ENCODE data around the gene ASTN2. TPM values are rescaled to one million over a fixed set of nuclear protein-coding genes. Genes with fewer than 3 reads are reported as not detected.

ASTN2 gene
- total RNA-seq, 1 donor from 2014 or later: 2.8 TPM

DNA sequence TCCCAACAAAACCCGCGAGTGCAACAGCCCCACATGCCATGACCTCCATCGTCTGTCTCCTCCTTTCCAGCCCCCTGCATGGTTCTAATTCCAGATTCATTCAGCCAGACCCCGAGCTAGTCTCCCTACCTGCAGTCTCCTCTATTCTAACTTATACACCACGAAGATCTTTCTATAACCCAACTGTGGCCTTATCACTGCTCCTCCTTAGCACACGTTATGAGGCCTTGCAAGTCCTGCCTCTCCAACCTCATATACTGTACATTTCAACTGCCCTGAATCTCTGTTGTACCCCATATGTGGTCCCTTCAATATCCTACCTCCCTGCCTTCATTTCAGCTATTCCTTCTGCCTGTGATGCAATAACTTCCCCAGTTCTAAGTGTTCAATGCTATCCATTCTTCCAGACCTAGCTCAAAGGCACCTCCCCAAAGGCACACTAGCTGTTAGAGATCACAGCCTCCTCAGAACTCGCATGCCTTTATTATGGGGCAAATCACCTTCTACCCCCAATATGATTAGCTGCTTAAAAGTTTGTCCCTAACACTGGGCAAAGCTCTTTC, 942.8 kb downstream of the ASTN2 start:
- Mint-ChIP-seq H3K4me1 (no peaks in the 10 kb centered on the region), H3K36me3 (ENCODE audit: low read depth) (no peaks in the 10 kb centered on the region), H3K4me3 (no peak overlapping the region), H3K27ac (no peak overlapping the region), H3K27me3 (no peaks in the 10 kb centered on the region), H3K9me3 (no peaks in the 10 kb centered on the region)
- no peak for DNase-seq
- intact Hi-C loops (cut with micrococcal nuclease): no loop called here

- Mint-ChIP-seq H3K27ac (no peak overlapping the region), H3K9me3 (no peaks in the 10 kb centered on the region), H3K27me3 (no peaks in the 10 kb centered on the region), H3K4me1 (no peaks in the 10 kb centered on the region), H3K4me3 (no peak overlapping the region), H3K36me3 (ENCODE audit: low read depth) (no peaks in the 10 kb centered on the region)
- intact Hi-C loops (cut with micrococcal nuclease): no loop called here
- DNase-seq: no peak
These were observed 943.6 kb downstream of the ASTN2 start for GRCh38 chr9:116471093-116471906.

DNA sequence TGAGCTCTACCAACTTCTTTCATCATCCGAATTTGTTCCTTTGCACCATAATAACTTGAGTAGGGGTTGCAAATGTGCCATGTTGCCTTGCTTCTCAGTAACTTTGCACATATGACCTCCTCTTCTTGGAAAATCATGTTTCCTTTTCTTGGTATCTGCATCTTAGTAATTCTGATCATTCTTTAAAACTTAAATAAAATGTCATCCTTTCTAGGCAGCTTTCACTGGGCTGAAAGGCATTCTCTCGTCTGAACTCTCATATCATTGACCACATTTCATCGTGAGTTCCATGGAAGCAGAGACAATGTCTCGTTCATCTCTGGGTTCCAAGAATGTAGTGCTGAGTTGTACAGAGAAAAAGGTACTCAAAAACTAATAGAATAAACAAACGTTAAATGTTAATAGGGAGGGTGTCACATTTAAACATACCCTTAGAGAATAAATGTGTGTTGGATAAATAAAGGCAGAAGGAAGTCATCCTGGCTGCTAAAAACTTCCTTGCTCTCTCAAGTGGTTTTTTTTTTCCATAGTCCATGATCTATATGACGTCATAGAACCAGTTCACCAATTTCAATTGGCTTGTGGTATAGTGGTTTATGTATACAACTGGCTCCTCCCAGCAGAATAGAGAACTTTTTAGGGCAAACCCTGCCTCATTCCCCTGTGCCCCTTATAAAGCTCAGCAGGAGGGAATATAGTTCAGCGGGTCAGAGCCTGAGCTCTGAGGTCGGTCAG, 945.9 kb downstream of the ASTN2 start:
- Mint-ChIP-seq H3K4me3 (no peak overlapping the region), H3K27ac (no peak overlapping the region), H3K9me3 (no peaks in the 10 kb centered on the region), H3K36me3 (ENCODE audit: low read depth) (no peaks in the 10 kb centered on the region), H3K4me1 (no peaks in the 10 kb centered on the region), H3K27me3 (no peaks in the 10 kb centered on the region)
- no peak for DNase-seq
- intact Hi-C loops (cut with micrococcal nuclease): no loop called here

GRCh38 chr9:116468369-116468768, 946.5 kb downstream of the ASTN2 start:
- H3K36me3 Mint-ChIP-seq (ENCODE audit: low read depth): no peaks in the 10 kb centered on the region
- H3K4me1 Mint-ChIP-seq: no peaks in the 10 kb centered on the region
- H3K27ac Mint-ChIP-seq: no peak overlapping the region
- no peak for DNase-seq
- H3K4me3 Mint-ChIP-seq: no peak overlapping the region
- intact Hi-C loops (cut with micrococcal nuclease): no loop called here
- H3K27me3 Mint-ChIP-seq: no peaks in the 10 kb centered on the region
- H3K9me3 Mint-ChIP-seq: no peaks in the 10 kb centered on the region

- no peak for DNase-seq
- Mint-ChIP-seq H3K27me3 (no peaks in the 10 kb centered on the region), H3K27ac (no peak overlapping the region), H3K9me3 (no peaks in the 10 kb centered on the region), H3K4me3 (no peak overlapping the region), H3K4me1 (no peaks in the 10 kb centered on the region), H3K36me3 (ENCODE audit: low read depth) (no peaks in the 10 kb centered on the region)
- intact Hi-C loops (cut with micrococcal nuclease): no loop called here
These were observed 947.0 kb downstream of the ASTN2 start for GRCh38 chr9:116467740-116468351.

DNA sequence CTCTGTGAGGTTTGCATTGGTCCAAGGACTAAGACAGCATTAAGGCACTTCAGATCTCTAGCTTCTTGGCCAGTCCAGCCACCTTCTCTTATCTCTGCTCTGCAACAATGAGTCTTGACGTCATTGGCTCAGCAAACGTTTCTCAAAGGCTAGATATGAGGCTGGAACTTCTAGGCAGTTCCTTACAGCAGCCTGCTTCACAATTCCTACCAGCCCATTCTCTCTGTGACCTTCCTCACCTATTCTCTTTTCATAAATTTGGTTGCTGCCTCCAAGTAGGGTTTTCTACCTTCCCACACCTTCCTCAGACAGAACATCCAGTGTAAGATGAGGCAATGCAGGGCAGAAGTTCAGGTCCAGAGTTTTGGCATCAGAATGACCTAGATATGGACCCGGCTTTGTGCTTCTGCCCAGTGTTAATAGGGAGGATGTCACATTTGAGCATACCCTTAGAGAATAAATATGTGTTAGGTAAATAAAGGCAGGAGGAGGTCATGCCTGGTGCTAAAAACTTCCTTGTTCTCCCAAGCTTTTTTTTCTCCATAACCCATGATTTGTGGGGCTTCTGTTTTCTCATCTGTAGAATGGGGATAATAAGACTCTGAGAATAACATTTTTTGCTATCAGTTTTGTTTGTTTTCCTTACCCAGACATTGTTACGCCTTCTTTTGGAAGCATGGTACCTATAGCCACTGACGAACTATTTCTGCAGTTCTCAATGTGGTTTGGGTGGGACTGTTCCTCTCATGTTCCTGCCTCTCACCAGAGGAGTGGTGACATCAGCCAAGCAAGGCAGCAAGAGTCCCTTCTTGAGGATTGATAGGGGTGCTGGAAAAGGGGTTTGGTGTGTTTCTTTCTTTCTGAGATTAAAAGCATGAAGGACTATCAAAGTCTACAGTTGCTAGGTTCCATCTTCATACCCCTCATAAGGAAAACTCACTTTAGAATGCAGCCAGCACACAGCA, 948.3 kb downstream of the ASTN2 start:
- intact Hi-C loops (cut with micrococcal nuclease): no loop called here
- Mint-ChIP-seq H3K4me3 (no peak overlapping the region), H3K36me3 (ENCODE audit: low read depth) (no peaks in the 10 kb centered on the region), H3K27me3 (no peaks in the 10 kb centered on the region), H3K27ac (no peak overlapping the region), H3K4me1 (no peaks in the 10 kb centered on the region), H3K9me3 (no peaks in the 10 kb centered on the region)
- DNase-seq: no peak

GRCh38 chr9:116465576-116466270, 949.1 kb downstream of the ASTN2 start:
- no peak for DNase-seq
- Mint-ChIP-seq H3K27me3 (no peaks in the 10 kb centered on the region), H3K36me3 (ENCODE audit: low read depth) (no peaks in the 10 kb centered on the region)

DNA sequence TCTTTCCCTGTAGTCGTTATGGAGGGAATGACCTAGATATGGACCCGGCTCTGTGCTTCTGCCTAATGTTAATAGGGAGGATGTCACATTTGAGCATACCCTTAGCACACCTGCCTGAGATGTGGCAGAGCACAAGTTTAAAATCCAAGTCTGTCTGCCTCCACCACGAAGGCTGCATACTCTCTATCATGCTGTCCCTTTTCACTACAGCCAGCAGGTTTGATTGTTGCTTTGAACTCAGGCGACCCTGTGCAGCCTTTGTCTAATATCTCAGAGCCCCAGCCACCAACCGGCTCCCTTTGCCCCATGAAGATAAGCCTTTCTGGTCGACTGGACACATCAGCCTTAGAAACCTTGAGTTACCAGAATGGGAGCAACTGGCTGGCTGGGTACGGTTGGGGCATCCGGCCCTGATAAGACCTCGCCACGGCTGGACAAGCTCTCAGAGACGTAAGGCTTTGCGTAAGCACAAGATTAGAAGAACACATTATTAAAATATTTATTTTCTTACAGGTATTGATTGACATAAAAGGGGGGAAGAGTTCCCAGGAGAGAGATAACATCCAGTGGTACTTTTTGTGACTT, 949.8 kb downstream of the ASTN2 start:
- Mint-ChIP-seq H3K4me3 (no peak overlapping the region), H3K27ac (no peak overlapping the region), H3K36me3 (ENCODE audit: low read depth) (no peaks in the 10 kb centered on the region), H3K4me1 (no peaks in the 10 kb centered on the region), H3K9me3 (no peaks in the 10 kb centered on the region), H3K27me3 (no peaks in the 10 kb centered on the region)
- DNase-seq: no peak
- intact Hi-C loops (cut with micrococcal nuclease): no loop called here

More at GRCh38 chr9:116465576-116466270, 949.1 kb downstream of the ASTN2 start:
- intact Hi-C loops (cut with micrococcal nuclease): no loop called here
- Mint-ChIP-seq H3K27ac (no peak overlapping the region), H3K4me1 (no peaks in the 10 kb centered on the region), H3K9me3 (no peaks in the 10 kb centered on the region), H3K4me3 (no peak overlapping the region)

- intact Hi-C loops (cut with micrococcal nuclease): no loop called here
- H3K27ac Mint-ChIP-seq: no peak overlapping the region
- H3K4me1 Mint-ChIP-seq: no peaks in the 10 kb centered on the region
- DNase-seq: no peak
- no peak overlapping the region for H3K4me3 Mint-ChIP-seq
- no peaks in the 10 kb centered on the region for H3K36me3 Mint-ChIP-seq (ENCODE audit: low read depth)
- no peaks in the 10 kb centered on the region for H3K27me3 Mint-ChIP-seq
- no peaks in the 10 kb centered on the region for H3K9me3 Mint-ChIP-seq
These were observed 950.4 kb downstream of the ASTN2 start for GRCh38 chr9:116464423-116464822.

GRCh38 chr9:116461632-116462031, 953.2 kb downstream of the ASTN2 start:
- no peak overlapping the region for H3K27ac Mint-ChIP-seq
- intact Hi-C loops (cut with micrococcal nuclease): no loop called here
- H3K4me1 Mint-ChIP-seq: no peaks in the 10 kb centered on the region
- H3K9me3 Mint-ChIP-seq: peaks cover 2% of the 10 kb centered on the region
- no peak for DNase-seq
- no peaks in the 10 kb centered on the region for H3K36me3 Mint-ChIP-seq (ENCODE audit: low read depth)
- H3K4me3 Mint-ChIP-seq: no peak overlapping the region
- no peaks in the 10 kb centered on the region for H3K27me3 Mint-ChIP-seq

- intact Hi-C loops (cut with micrococcal nuclease): no loop called here
- DNase-seq: no peak
- no peaks in the 10 kb centered on the region for H3K4me1 Mint-ChIP-seq
- H3K27ac Mint-ChIP-seq: no peak overlapping the region
- no peak overlapping the region for H3K4me3 Mint-ChIP-seq
- H3K9me3 Mint-ChIP-seq: peaks cover 11% of the 10 kb centered on the region
- H3K27me3 Mint-ChIP-seq: no peaks in the 10 kb centered on the region
- no peaks in the 10 kb centered on the region for H3K36me3 Mint-ChIP-seq (ENCODE audit: low read depth)
These were observed 954.8 kb downstream of the ASTN2 start for GRCh38 chr9:116460026-116460425.

- no peaks in the 10 kb centered on the region for H3K4me1 Mint-ChIP-seq
- no peak overlapping the region for H3K4me3 Mint-ChIP-seq
- no peaks in the 10 kb centered on the region for H3K27me3 Mint-ChIP-seq
- H3K9me3 Mint-ChIP-seq: peaks cover 11% of the 10 kb centered on the region
- H3K27ac Mint-ChIP-seq: no peak overlapping the region
- no peaks in the 10 kb centered on the region for H3K36me3 Mint-ChIP-seq (ENCODE audit: low read depth)
- intact Hi-C loops (cut with micrococcal nuclease): no loop called here
- DNase-seq: no peak
These were observed 955.3 kb downstream of the ASTN2 start for GRCh38 chr9:116459576-116459975.
